ENCODE data around the gene UPF1. TPM values are rescaled to one million over a fixed set of nuclear protein-coding genes. Genes with fewer than 3 reads are reported as not detected.

The UPF1 gene
- total RNA-seq, 1 donor, result 37.3 TPM

DNA sequence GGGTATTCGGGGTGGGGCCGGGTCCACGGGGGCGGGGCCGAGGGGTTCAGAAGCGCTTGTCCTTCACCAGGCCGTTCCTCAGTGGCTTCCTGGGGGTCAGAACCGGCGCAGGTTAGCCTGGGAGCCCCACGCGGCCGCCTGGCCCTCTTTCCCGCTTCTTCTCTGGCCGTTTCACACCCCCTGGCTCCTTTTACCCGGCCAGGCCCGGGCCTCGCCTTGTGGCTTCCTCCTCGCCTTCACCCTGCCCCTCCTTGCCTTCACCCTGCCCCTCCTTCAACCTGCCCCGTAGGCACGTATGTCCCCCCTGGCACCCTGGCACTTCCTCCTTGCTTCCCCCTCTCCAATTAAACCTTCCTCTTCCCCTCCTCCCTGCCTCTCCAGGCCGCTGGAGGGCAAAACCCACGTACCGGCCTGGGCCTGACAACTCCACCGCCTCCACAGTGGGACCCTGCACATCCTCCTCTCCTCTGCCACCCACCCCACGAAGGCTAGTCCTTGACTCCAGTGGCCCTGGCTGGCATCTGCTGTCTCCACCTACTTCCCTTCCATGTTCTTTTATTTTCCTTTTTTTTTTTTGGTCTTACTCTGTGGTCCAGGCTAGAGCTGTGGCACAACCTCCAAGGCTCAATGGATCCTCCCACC is 38.9 kb downstream of the UPF1 start:
- DNase-seq (ENCODE audit: low read depth), result no peak
- TF ChIP-seq, protein P1, sequence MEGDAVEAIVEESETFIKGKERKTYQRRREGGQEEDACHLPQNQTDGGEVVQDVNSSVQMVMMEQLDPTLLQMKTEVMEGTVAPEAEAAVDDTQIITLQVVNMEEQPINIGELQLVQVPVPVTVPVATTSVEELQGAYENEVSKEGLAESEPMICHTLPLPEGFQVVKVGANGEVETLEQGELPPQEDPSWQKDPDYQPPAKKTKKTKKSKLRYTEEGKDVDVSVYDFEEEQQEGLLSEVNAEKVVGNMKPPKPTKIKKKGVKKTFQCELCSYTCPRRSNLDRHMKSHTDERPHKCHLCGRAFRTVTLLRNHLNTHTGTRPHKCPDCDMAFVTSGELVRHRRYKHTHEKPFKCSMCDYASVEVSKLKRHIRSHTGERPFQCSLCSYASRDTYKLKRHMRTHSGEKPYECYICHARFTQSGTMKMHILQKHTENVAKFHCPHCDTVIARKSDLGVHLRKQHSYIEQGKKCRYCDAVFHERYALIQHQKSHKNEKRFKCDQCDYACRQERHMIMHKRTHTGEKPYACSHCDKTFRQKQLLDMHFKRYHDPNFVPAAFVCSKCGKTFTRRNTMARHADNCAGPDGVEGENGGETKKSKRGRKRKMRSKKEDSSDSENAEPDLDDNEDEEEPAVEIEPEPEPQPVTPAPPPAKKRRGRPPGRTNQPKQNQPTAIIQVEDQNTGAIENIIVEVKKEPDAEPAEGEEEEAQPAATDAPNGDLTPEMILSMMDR (IDR thresholded peaks at IDR 0.05; ENCODE audit: insufficient read depth, low read length), result no peak
- H3K4me3 ChIP-seq (ENCODE audit: low read depth, low read length), result no peak overlapping the region

DNA sequence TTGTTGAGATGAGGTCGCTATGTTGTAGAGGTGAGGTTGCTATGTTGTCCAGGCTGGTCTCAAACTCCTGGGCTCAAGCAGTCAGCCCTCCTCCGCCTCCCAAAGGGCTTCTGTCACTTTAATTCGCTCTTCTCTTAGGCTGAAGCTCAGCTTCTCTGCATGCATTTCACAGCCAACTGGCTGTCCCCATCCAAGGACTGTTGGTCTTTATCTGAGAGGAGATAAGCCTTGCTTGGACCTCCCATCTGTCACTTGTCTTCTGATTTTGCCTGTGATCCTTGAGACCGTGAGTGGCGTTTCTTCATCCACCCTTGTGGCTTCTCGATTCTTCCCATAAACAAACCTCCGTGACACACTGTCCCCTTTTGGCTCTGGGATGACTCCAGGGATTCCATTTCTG is 39.8 kb downstream of the UPF1 start:
- TF ChIP-seq, protein P1 (IDR thresholded peaks at IDR 0.05; ENCODE audit: insufficient read depth, low read length), result no peak
- DNase-seq (ENCODE audit: low read depth), result no peak
- H3K4me3 ChIP-seq (ENCODE audit: low read depth, low read length), result no peak overlapping the region

DNA sequence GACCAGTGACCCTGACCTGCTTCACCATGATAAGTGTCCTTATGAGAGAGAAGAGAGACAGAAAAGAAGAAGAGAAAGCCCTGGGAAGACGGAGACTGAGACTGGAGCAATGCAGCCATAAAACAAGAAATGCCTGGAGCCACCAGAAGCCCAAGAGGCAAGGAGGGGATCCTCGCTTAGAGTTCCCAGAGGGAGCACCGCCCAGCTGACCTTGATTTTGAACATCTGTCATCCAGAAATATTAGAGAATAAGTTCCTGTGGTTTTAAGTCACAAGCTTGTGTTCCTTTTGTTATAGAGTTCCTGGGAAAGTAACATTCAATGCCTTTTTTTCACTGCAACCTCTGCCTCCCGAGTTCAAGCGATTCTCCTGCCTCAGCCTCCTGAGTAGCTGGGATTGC is 44.0 kb downstream of the UPF1 start:
- H3K4me3 ChIP-seq (ENCODE audit: low read depth, low read length), result no peak overlapping the region
- DNase-seq (ENCODE audit: low read depth), result no peak
- TF ChIP-seq, protein P1 (IDR thresholded peaks at IDR 0.05; ENCODE audit: insufficient read depth, low read length), result no peak

DNA sequence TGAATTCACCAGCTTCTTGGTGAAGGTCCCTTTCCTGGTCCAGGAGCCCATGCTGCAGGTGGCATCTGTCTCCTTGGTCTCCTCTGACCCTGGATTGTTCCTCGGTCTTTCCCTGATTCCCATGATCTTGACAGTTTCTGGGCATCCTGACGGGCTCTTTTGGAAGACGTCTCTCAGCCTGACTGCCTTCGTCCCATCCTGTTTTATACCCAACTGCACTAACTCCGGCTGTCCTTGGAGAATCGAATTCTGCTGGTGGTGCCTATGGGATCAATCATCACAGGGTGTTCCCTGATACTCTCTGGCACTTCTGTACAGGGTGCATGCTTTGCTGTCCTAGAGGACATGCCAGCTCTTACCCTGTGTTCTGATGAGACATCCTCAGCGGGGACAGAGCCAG is 45.1 kb downstream of the UPF1 start:
- no peak for DNase-seq (ENCODE audit: low read depth)
- H3K4me3 ChIP-seq (ENCODE audit: low read depth, low read length), result no peak overlapping the region
- TF ChIP-seq, protein P1 (IDR thresholded peaks at IDR 0.05; ENCODE audit: insufficient read depth, low read length), result no peak

DNA sequence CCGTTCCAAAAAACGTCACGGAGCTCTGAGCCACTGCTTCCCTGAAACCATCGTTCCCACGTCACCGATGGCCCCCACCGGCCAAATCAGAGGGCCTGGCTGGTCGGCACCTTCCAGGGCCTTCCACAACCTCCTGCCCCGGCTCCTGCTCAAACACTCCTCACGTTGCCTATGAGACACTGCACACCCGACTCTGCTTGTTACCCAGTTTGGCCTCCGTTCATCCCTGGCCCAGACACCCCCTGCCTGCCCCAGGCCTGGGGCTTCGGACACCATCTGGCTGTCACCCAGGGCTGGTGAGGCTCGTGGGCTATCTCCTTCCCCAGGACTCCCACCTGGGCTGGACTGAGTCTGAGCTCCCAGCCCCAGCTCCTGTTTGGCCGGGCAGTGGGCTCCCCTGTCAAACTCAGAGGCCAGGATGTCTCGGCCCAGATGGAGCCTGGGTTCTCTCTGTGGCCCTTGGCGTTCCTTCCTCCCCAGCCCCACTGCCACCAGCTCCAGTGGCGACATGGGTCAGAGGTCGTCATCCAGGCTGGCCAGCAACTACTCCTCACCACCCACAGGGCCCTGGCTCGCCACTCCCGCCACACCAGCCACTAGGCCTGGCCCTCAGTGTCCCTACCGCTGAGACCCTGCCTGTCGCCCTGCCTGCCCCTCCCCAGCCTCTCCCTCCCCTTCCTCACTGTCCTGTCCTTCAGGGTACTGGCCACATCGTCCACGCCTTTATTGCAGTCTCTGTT is 46.5 kb downstream of the UPF1 start:
- TF ChIP-seq, protein P1 (IDR thresholded peaks at IDR 0.05; ENCODE audit: insufficient read depth, low read length), result no peak
- DNase-seq (ENCODE audit: low read depth), result no peak
- no peak overlapping the region for H3K4me3 ChIP-seq (ENCODE audit: low read depth, low read length)

DNA sequence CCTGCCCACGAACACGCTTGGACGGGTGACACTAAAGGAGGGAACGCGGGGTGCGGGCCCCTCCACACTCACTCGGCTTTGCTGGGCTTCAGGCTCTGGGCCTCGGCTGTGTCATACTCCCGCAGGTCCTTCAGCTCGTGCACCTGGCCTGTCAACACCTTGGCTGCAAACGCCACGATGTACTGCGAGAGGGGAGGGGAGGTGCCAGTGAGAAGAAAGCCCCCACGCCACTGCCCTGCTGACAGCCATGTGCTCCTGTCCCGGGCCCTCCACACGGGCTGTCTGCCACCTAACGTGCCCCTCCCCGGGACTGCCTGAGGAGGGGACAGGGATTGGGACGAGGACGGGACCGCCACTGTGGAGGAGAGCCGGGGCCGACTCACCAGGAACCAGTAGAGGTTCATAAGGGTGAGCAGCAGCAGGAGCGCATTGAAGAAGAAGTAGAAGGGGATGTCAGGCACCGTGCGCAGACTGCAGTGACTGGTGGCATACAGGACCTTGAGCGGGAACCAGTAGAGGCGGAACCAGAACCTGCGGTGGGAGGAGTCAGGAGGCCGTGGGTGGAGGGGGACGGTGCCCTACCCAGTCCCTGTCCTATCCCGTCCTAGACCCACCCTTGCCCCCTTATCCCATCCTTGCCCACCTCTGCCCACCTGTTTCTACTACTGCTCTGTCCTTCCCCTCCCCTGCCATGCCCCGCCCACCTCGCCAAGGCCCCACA is 47.3 kb downstream of the UPF1 start:
- TF ChIP-seq, protein P1 (IDR thresholded peaks at IDR 0.05; ENCODE audit: insufficient read depth, low read length), result no peak
- DNase-seq (ENCODE audit: low read depth), result no peak
- H3K4me3 ChIP-seq (ENCODE audit: low read depth, low read length), result no peak overlapping the region
